Adrenal gland (tissue), 5 donors: Measurements from ENCODE around the gene FBRS.

Experiments
- CTCF ChIP-seq, 6 experiments: fragments of 450-650 bp in 4 of 6; fragments of 200-600 bp in 2 of 6; sonication (generic) in 1 of 6; IDR thresholded peaks; 1 replicate in 5 of 6; 2 replicates in 1 of 6; pipeline versions ENCODE4 v1.5.1 to v1.8.0; 2016 to 2021; ENCODE audit warnings: antibody characterized with exemption in 6 of 6, mild to moderate bottlenecking in 2 of 6, moderate library complexity in 1 of 6
- POLR2A ChIP-seq, 2 donors: fragments of 450-650 bp; IDR thresholded peaks; one replicate each; pipeline ENCODE4 v1.6.1; 2017; ENCODE audit warnings: antibody characterized with exemption in 2 of 2, mild to moderate bottlenecking in 2 of 2, moderate library complexity in 1 of 2
- donor health status: DM: no; HTN: no; CAD: no.

GRCh38 chr16:30628628-30629540 lies 29.3 kb upstream of the FBRS start:
- TF ChIP-seq POLR2A (IDR thresholded peaks at IDR 0.05) (no peak), CTCF (IDR thresholded peaks at IDR 0.05) (peak; percentile 85 to 92 (median 89))
